Measurements from ENCODE around the gene TGM3. TPM values are rescaled to one million over a fixed set of nuclear protein-coding genes. Genes with fewer than 3 reads are reported as not detected.
A peak's percentile ranks its signal among the peaks of the same experiment; 100 is the strongest.

The TGM3 gene
- polyA plus RNA-seq, 3 donors: not detected

DNA sequence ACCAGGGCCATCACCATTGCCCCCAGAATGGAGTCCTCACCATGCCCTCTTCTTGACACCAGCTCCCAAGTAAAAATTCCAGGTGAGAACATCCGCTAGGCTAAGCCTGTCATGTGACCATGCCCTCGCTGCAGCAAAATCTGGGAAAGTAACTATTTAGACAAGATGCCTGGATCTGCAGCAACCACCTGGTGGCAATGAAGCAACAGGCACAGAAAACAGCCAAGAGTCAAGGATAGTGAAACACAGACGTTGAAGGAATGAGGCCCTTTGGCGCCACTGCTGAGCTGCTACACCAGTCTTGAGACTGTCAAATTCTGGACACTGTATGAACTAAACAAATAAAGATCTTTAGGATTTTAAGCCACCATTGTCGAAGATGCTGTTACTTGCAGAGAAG lies 54.8 kb downstream of the TGM3 start:
- Histone ChIP-seq H3K9ac (ENCODE audit: insufficient read depth, low read length, poor library complexity, severe bottlenecking) (no peak overlapping the region), H4K20me1 (ENCODE audit: insufficient read depth, low read length) (no peaks in the 10 kb centered on the region), H3K27me3 (ENCODE audit: control insufficient read depth in 2 of 2, insufficient read depth in 2 of 2, low read length in 2 of 2) (peaks cover 13 to 25% of the 10 kb centered on the region in 2 donors), H3K4me3 (replicated peaks in 1 of 3; ENCODE audit: low read depth in 2 of 3, low read length in 3 of 3) (no peak overlapping the region), H3K4me2 (replicated peaks; ENCODE audit: extremely low read depth, low read length, poor library complexity, severe bottlenecking) (no peak overlapping the region), H3K9me3 (replicated peaks in 1 of 2; ENCODE audit: control insufficient read depth in 1 of 2, insufficient read depth in 1 of 2, low read length in 2 of 2) (no peaks in the 10 kb centered on the region), H3K36me3 (replicated peaks in 1 of 2; ENCODE audit: control insufficient read depth in 1 of 2, insufficient read depth in 2 of 2, low read length in 2 of 2) (no peaks in the 10 kb centered on the region), H3K4me1 (ENCODE audit: control insufficient read depth in 1 of 2, insufficient read depth in 2 of 2, low read length in 2 of 2) (peaks cover 0 to 9% of the 10 kb centered on the region in 2 donors), H3K27ac (ENCODE audit: low read depth in 1 of 2, low read length in 2 of 2) (no peak overlapping the region), H2AFZ (ENCODE audit: insufficient read depth, low read depth, low read length, poor library complexity, severe bottlenecking) (no peak overlapping the region), H3K79me2 (ENCODE audit: insufficient read depth, low read length) (no peaks in the 10 kb centered on the region)
- TF ChIP-seq, protein P1, sequence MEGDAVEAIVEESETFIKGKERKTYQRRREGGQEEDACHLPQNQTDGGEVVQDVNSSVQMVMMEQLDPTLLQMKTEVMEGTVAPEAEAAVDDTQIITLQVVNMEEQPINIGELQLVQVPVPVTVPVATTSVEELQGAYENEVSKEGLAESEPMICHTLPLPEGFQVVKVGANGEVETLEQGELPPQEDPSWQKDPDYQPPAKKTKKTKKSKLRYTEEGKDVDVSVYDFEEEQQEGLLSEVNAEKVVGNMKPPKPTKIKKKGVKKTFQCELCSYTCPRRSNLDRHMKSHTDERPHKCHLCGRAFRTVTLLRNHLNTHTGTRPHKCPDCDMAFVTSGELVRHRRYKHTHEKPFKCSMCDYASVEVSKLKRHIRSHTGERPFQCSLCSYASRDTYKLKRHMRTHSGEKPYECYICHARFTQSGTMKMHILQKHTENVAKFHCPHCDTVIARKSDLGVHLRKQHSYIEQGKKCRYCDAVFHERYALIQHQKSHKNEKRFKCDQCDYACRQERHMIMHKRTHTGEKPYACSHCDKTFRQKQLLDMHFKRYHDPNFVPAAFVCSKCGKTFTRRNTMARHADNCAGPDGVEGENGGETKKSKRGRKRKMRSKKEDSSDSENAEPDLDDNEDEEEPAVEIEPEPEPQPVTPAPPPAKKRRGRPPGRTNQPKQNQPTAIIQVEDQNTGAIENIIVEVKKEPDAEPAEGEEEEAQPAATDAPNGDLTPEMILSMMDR (IDR thresholded peaks at IDR 0.05): no peak
- intact Hi-C loops (cut with micrococcal nuclease): no loop called here
- Mint-ChIP-seq H3K4me3 (no peak overlapping the region), H3K4me1 (peaks cover 15% of the 10 kb centered on the region), H3K9me3 (peaks cover 0 to 8% (median 3%) of the 10 kb centered on the region in 7 donors), H3K27me3 (ENCODE audit: low read depth in 3 of 3) (peaks cover 31 to 50% (median 39%) of the 10 kb centered on the region in 3 donors), H3K27ac (no peak overlapping the region), H3K36me3 (no peaks in the 10 kb centered on the region)
- WGBS (ENCODE audit: insufficient coverage): 94% methylated on average over 4 of the region's 5 CpGs
- no peak for DNase-seq

DNA sequence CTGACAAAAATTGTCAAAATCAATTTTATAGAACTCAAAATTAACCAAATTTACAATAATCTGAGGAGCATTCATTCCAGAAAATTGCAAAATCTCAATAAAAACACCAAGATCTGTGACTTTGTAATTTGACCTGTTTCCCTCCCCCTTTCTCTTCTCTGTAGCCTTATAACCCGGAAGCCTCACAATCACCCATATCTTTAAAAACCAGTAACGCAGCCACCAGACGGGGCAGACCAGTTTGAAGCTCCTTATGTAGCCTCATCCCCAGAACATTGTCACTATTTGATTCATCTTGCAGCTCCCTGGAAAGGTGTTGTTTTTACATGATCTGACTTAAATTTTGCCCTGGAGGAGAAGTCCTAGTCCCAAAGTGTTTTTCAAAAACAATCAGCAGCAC lies 57.4 kb downstream of the TGM3 start:
- no peak overlapping the region for H3K9ac ChIP-seq (ENCODE audit: insufficient read depth, low read length, poor library complexity, severe bottlenecking)
- no peak for DNase-seq
- no peaks in the 10 kb centered on the region for H3K9me3 Mint-ChIP-seq
- peaks cover 24 to 30% of the 10 kb centered on the region in 2 donors for H3K27me3 ChIP-seq (ENCODE audit: control insufficient read depth in 2 of 2, insufficient read depth in 2 of 2, low read length in 2 of 2)
- H3K27me3 Mint-ChIP-seq (ENCODE audit: low read depth in 3 of 3): peaks cover 34 to 64% (median 41%) of the 10 kb centered on the region in 3 donors
- H4K20me1 ChIP-seq (ENCODE audit: insufficient read depth, low read length): no peaks in the 10 kb centered on the region
- H3K4me3 Mint-ChIP-seq: peak overlapping the region in 1 of 2 donors; percentile 47
- H3K27ac Mint-ChIP-seq: no peak overlapping the region
- no peak overlapping the region for H3K4me2 ChIP-seq (replicated peaks; ENCODE audit: extremely low read depth, low read length, poor library complexity, severe bottlenecking)
- H3K36me3 Mint-ChIP-seq: no peaks in the 10 kb centered on the region
- peaks cover 0 to 4% of the 10 kb centered on the region in 2 donors for H3K4me1 ChIP-seq (ENCODE audit: control insufficient read depth in 1 of 2, insufficient read depth in 2 of 2, low read length in 2 of 2)
- WGBS (ENCODE audit: insufficient coverage): 92% methylated on average over 2 of the region's 3 CpGs
- TF ChIP-seq, protein P1 (IDR thresholded peaks at IDR 0.05): no peak
- intact Hi-C loops (cut with micrococcal nuclease): no loop called here
- no peaks in the 10 kb centered on the region for H3K36me3 ChIP-seq (replicated peaks in 1 of 2; ENCODE audit: control insufficient read depth in 1 of 2, insufficient read depth in 2 of 2, low read length in 2 of 2)
- no peaks in the 10 kb centered on the region for H3K9me3 ChIP-seq (replicated peaks in 1 of 2; ENCODE audit: control insufficient read depth in 1 of 2, insufficient read depth in 1 of 2, low read length in 2 of 2)
- peaks cover 9% of the 10 kb centered on the region for H3K4me1 Mint-ChIP-seq
- no peaks in the 10 kb centered on the region for H3K79me2 ChIP-seq (ENCODE audit: insufficient read depth, low read length)
- no peak overlapping the region for H3K27ac ChIP-seq (ENCODE audit: low read depth in 1 of 2, low read length in 2 of 2)
- no peak overlapping the region for H3K4me3 ChIP-seq (replicated peaks in 1 of 3; ENCODE audit: low read depth in 2 of 3, low read length in 3 of 3)
- H2AFZ ChIP-seq (ENCODE audit: insufficient read depth, low read depth, low read length, poor library complexity, severe bottlenecking): no peak overlapping the region

Data from CD14-positive monocyte (primary cell).